Measurements from ENCODE around the gene FNDC3B.

FNDC3B gene

DNA sequence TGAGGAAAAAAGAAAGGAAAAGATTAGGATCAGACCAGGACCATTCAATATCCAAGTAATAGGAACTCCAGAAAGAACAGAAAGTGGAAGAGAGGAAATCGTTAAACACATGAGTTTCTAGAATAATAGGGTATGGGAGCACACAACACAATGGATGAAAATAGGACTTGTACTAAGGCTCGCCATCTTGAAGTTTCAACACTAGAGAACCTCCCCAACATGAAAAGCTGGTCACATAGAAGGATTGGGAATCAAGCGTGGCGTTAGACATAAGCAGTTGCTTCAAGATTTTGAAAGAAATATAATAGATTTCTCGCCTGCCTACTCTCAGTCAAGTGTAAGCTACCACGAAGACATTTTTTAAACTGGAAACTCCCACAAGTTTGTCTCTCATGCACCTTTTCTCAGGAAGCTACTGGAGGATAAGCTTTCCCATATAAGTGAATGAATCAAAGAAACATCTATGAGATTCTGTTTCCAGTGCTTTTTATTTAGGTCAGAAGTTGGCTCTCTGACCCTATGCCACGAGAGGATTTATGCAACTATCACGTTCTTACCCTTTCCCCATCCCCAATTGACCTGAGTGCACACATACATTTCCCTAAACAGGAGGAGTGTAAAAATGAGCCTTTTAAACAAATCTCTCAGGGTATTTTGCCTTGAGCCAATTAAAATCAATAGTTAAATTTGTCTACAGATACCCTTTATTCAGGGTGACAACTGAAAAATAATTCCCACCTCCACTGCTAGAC is 363.7 kb downstream of the FNDC3B start:
- TF ChIP-seq, protein P1, sequence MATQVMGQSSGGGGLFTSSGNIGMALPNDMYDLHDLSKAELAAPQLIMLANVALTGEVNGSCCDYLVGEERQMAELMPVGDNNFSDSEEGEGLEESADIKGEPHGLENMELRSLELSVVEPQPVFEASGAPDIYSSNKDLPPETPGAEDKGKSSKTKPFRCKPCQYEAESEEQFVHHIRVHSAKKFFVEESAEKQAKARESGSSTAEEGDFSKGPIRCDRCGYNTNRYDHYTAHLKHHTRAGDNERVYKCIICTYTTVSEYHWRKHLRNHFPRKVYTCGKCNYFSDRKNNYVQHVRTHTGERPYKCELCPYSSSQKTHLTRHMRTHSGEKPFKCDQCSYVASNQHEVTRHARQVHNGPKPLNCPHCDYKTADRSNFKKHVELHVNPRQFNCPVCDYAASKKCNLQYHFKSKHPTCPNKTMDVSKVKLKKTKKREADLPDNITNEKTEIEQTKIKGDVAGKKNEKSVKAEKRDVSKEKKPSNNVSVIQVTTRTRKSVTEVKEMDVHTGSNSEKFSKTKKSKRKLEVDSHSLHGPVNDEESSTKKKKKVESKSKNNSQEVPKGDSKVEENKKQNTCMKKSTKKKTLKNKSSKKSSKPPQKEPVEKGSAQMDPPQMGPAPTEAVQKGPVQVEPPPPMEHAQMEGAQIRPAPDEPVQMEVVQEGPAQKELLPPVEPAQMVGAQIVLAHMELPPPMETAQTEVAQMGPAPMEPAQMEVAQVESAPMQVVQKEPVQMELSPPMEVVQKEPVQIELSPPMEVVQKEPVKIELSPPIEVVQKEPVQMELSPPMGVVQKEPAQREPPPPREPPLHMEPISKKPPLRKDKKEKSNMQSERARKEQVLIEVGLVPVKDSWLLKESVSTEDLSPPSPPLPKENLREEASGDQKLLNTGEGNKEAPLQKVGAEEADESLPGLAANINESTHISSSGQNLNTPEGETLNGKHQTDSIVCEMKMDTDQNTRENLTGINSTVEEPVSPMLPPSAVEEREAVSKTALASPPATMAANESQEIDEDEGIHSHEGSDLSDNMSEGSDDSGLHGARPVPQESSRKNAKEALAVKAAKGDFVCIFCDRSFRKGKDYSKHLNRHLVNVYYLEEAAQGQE (IDR thresholded peaks at IDR 0.05; ENCODE audit: insufficient read depth in 1 of 2, low read depth in 2 of 2, low read length in 2 of 2) = no peak
- TF ChIP-seq TAF1 (IDR thresholded peaks at IDR 0.05; ENCODE audit: borderline replicate concordance, insufficient read depth, low read length) = no peak
- no peak for TF ChIP-seq POLR2AphosphoS5 (IDR thresholded peaks at IDR 0.05; ENCODE audit: low read depth, low read length)
- no peak for TF ChIP-seq SIN3A (IDR thresholded peaks at IDR 0.05; ENCODE audit: borderline replicate concordance, insufficient read depth, low read length)
- no peak for TF ChIP-seq FOXP2 (optimal IDR thresholded peaks at IDR 0.05; ENCODE audit: borderline replicate concordance, extremely low read depth, extremely low read length, insufficient read depth)

DNA sequence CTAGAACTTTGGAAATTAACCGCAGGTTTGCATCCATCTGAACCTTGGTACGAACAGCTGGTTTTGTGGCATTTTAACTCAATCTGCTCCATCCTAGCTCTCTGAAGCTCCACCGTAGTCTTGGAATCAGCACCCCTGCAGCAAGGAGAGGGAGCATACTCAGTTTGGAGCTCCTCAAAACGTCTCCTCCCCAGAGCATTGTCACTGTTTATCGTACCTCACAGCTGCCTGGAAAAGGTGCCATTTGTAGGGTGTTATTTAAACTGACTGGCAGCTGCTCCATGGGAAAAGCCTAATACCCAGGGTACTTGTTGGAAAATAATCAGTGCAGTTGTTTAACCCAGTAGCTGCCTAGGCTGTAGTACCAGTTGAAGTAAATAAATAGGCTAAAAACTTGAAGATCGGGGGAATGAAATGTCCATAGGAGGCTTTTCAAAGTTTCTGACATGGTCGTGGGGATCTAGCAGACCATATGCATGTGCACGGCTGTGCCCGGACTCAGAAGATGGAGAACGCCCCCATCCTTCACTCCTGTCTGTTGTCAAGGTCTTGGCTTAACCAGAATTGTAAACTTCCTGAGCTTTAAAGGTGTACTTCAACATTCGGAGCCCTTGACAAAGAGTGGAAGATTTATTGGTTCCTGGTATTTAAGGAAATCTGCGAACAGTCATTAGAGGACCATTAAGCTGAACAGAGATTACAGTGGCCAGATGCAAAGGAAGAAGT is 365.0 kb downstream of the FNDC3B start:
- TF ChIP-seq SIN3A (IDR thresholded peaks at IDR 0.05; ENCODE audit: borderline replicate concordance, insufficient read depth, low read length) (no peak), POLR2AphosphoS5 (IDR thresholded peaks at IDR 0.05; ENCODE audit: low read depth, low read length) (no peak), FOXP2 (optimal IDR thresholded peaks at IDR 0.05; ENCODE audit: borderline replicate concordance, extremely low read depth, extremely low read length, insufficient read depth) (no peak), TAF1 (IDR thresholded peaks at IDR 0.05; ENCODE audit: borderline replicate concordance, insufficient read depth, low read length) (no peak)
- TF ChIP-seq, protein P1 (IDR thresholded peaks at IDR 0.05; ENCODE audit: insufficient read depth in 1 of 2, low read depth in 2 of 2, low read length in 2 of 2) = no peak

DNA sequence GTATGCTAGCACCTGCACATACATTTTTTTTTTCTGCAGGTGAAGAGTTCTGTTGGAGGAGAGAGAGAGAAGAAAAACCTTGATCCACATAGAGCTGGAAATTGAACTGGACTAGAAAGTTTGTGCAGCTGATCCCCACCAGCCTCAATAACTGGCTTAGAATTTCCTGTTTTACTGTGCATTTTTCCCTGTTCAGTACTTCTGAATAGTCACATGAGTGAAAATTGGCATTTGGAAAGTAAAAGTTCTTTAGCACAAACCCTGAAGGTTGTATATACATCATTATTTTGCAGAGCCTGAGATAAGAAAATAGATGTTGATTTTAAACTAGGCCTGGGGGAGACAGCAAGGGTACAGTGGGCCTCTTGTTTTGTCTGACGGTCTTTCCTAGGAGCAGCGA is 366.5 kb downstream of the FNDC3B start:
- TF ChIP-seq SIN3A (IDR thresholded peaks at IDR 0.05; ENCODE audit: borderline replicate concordance, insufficient read depth, low read length) (no peak), POLR2AphosphoS5 (IDR thresholded peaks at IDR 0.05; ENCODE audit: low read depth, low read length) (no peak), TAF1 (IDR thresholded peaks at IDR 0.05; ENCODE audit: borderline replicate concordance, insufficient read depth, low read length) (no peak), FOXP2 (optimal IDR thresholded peaks at IDR 0.05; ENCODE audit: borderline replicate concordance, extremely low read depth, extremely low read length, insufficient read depth) (no peak)
- TF ChIP-seq, protein P1 (IDR thresholded peaks at IDR 0.05; ENCODE audit: insufficient read depth in 1 of 2, low read depth in 2 of 2, low read length in 2 of 2) = no peak

DNA sequence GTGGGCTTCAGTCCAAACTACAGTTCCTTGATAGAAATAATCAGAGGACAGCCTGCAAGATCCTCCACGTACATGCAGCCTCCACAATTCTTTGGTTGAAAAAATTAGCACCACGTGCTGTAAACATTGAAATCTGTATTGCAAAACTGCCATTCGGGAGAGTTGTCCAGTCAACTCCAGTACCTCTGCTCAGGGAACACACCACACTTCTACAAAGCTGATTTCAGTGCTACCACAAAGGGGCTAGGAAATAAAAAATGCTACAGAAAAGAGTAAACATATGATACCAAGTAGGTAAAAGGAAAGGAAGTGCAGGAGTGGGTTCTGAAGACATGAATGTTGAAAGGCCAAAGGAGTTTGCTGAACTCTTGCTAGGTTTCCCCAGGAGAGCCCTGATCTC is 368.5 kb downstream of the FNDC3B start:
- TF ChIP-seq TAF1 (IDR thresholded peaks at IDR 0.05; ENCODE audit: borderline replicate concordance, insufficient read depth, low read length) (no peak), SIN3A (IDR thresholded peaks at IDR 0.05; ENCODE audit: borderline replicate concordance, insufficient read depth, low read length) (no peak)

DNA sequence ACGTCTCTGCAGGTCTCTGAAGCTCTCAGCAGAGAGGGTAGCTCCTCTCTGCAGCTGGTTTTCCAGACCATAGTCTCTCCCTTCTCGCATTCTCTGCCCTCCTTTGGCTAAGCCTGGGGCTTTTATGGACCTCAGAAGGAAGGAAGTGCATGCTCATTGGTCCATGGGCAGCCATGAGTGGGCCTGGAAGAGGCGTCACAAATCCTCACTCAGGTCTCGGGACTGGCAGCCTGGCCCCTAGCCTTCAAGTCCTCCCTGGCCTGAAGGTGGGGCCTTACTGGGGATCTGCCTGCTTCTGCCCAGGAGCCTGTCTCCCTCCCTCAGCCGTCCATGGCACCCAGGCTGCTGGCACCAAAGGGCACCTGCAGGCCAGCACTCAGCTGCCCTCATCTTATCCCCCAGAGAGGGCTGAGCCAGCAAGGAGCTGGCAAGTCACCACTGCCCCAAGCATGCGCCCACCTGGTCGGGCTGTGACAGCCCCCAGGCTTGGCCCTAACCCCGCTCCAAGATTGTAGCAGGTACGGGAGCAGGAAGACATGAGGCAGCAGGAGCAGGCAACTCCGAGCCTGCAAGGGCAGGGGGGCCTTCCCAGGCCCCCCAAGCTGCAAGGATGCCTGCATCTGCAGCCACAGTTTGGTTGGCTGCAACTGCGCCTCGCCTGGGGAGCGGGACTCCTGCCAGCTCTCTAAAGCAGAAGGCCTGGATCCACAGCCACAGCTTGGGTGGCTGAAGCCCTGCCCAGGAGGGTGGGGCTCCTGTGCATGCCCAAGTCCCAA is 371.5 kb downstream of the FNDC3B start:
- TF ChIP-seq TAF1 (IDR thresholded peaks at IDR 0.05; ENCODE audit: borderline replicate concordance, insufficient read depth, low read length) = no peak
- TF ChIP-seq FOXP2 (optimal IDR thresholded peaks at IDR 0.05; ENCODE audit: borderline replicate concordance, extremely low read depth, extremely low read length, insufficient read depth) = no peak
- no peak for TF ChIP-seq POLR2AphosphoS5 (IDR thresholded peaks at IDR 0.05; ENCODE audit: low read depth, low read length)
- TF ChIP-seq, protein P1 (IDR thresholded peaks at IDR 0.05; ENCODE audit: insufficient read depth in 1 of 2, low read depth in 2 of 2, low read length in 2 of 2) = no peak
- no peak for TF ChIP-seq SIN3A (IDR thresholded peaks at IDR 0.05; ENCODE audit: borderline replicate concordance, insufficient read depth, low read length)

All from PFSK-1 (cell line).